GM23338 (cell line): Measurements from ENCODE around the gene SRPK2. TPM values are rescaled to one million over a fixed set of nuclear protein-coding genes. Genes with fewer than 3 reads are reported as not detected.

Experiments
- ATAC-seq: fragments of 200-7000 bp; cut with Tn5 transposase; 3 replicates; pipeline ENCODE4 v1.9.1; 2020
- DNase-seq: peaks from one replicate; pipeline ENCODE4 v3.0.0-alpha.2; 2015; ENCODE audit warnings: low spot score
- H2AFZ ChIP-seq: fragments of 200-600 bp; sonication (generic); 2 replicates; pipeline ENCODE4 v1.8.0; 2016; ENCODE audit warnings: antibody characterized with exemption, mild to moderate bottlenecking, moderate library complexity
- H3F3A ChIP-seq: fragments of 200-600 bp; sonication (generic); replicated peaks from 2 replicates; pipeline ENCODE4 v1.8.0; 2017; ENCODE audit warnings: antibody characterized with exemption, mixed run types, low read depth
- H3K27ac ChIP-seq: fragments of 200-600 bp; sonication (generic); 2 replicates; pipeline ENCODE4 v1.6.1; 2016; ENCODE audit warnings: low read depth
- H3K27me3 ChIP-seq: fragments of 200-600 bp; sonication (generic); 2 replicates; pipeline ENCODE4 v1.8.0; 2016; ENCODE audit warnings: mild to moderate bottlenecking, mixed run types, moderate library complexity; ENCODE audit not compliant: insufficient read depth
- H3K36me3 ChIP-seq: fragments of 200-600 bp; sonication (generic); 2 replicates; pipeline ENCODE4 v1.8.0; 2016; ENCODE audit warnings: mild to moderate bottlenecking; ENCODE audit not compliant: insufficient read depth
- H3K4me1 ChIP-seq: fragments of 200-600 bp; sonication (generic); 2 replicates; pipeline ENCODE4 v1.8.0; 2016; ENCODE audit warnings: mild to moderate bottlenecking, moderate library complexity; ENCODE audit not compliant: insufficient read depth
- H3K4me2 ChIP-seq: fragments of 200-600 bp; sonication (generic); 2 replicates; pipeline ENCODE4 v1.7.1; 2017; ENCODE audit warnings: mixed run types
- H3K4me3 ChIP-seq: fragments of 200-600 bp; sonication (generic); 2 replicates; pipeline ENCODE4 v1.6.1; 2016; ENCODE audit warnings: mixed run types
- H3K79me2 ChIP-seq: fragments of 200-600 bp; sonication (generic); replicated peaks from 2 replicates; pipeline ENCODE4 v1.8.0; 2017; ENCODE audit warnings: mild to moderate bottlenecking; ENCODE audit not compliant: insufficient read depth
- H3K9me2 ChIP-seq: fragments of 200-600 bp; sonication (generic); 2 replicates; pipeline ENCODE4 v1.8.0; 2017; ENCODE audit not compliant: insufficient read depth
- H4K20me1 ChIP-seq: fragments of 200-600 bp; sonication (generic); replicated peaks from 2 replicates; pipeline ENCODE4 v1.8.0; 2017; ENCODE audit warnings: mild to moderate bottlenecking; ENCODE audit not compliant: insufficient read depth
- H3K27ac Mint-ChIP-seq: 2 replicates; pipeline ENCODE4 v1.8.0; 2020; ENCODE audit warnings: inconsistent platforms, mild to moderate bottlenecking, moderate library complexity, mixed read lengths
- H3K27me3 Mint-ChIP-seq: 3 replicates; pipeline ENCODE4 v1.8.0; 2022; ENCODE audit warnings: low read depth, mild to moderate bottlenecking, moderate library complexity, mixed read lengths, inconsistent platforms; ENCODE audit not compliant: insufficient read depth, poor library complexity
- H3K36me3 Mint-ChIP-seq: 3 replicates; pipeline ENCODE4 v1.8.0; 2021; ENCODE audit warnings: low read depth, mild to moderate bottlenecking, inconsistent platforms, moderate library complexity, mixed read lengths
- H3K4me1 Mint-ChIP-seq: 3 replicates; pipeline ENCODE4 v1.8.0; 2020; ENCODE audit warnings: mild to moderate bottlenecking, inconsistent platforms, mixed read lengths
- H3K4me3 Mint-ChIP-seq: 3 replicates; pipeline ENCODE4 v1.8.0; 2021; ENCODE audit warnings: moderate library complexity, mild to moderate bottlenecking, inconsistent platforms, mixed read lengths
- H3K9me3 Mint-ChIP-seq: 3 replicates; pipeline ENCODE4 v1.8.0; 2020; ENCODE audit warnings: moderate library complexity, mild to moderate bottlenecking, inconsistent platforms, mixed read lengths
- CREB1 ChIP-seq: fragments of 250-450 bp; sonication (Bioruptor Pico); IDR thresholded peaks from 2 replicates; pipeline ENCODE4 v1.5.0; 2020; ENCODE audit warnings: low read depth, mild to moderate bottlenecking, moderate library complexity
- CTCF ChIP-seq, 2 experiments: fragments of 200-600 bp in 1 of 2; sonication (generic) in 1 of 2; conservative IDR thresholded peaks; 2 replicates each; pipeline versions ENCODE4 v1.5.1 to v1.6.1; 2016 to 2017; ENCODE audit warnings: antibody characterized with exemption in 2 of 2, low read depth in 2 of 2, mild to moderate bottlenecking in 2 of 2, moderate library complexity in 1 of 2
- ETS1 ChIP-seq: IDR thresholded peaks from 2 replicates; pipeline ENCODE4 v1.6.1; 2016; ENCODE audit warnings: antibody characterized with exemption
- EZH2 ChIP-seq: fragments of 200-600 bp; sonication (generic); IDR thresholded peaks from one replicate; pipeline ENCODE4 v1.8.0; 2017; ENCODE audit warnings: antibody characterized with exemption, mild to moderate bottlenecking, low read depth; ENCODE audit not compliant: unreplicated experiment
- EZH2phosphoT487 ChIP-seq: fragments of 200-600 bp; sonication (generic); IDR thresholded peaks from one replicate; pipeline ENCODE4 v1.8.1; 2018; ENCODE audit warnings: antibody characterized with exemption; ENCODE audit not compliant: unreplicated experiment
- JUNB ChIP-seq: IDR thresholded peaks from one replicate; pipeline ENCODE4 v1.6.1; 2016; ENCODE audit warnings: antibody characterized with exemption; ENCODE audit not compliant: unreplicated experiment
- NANOG ChIP-seq: IDR thresholded peaks from 2 replicates; pipeline ENCODE4 v1.6.1; 2016; ENCODE audit warnings: antibody characterized with exemption, borderline replicate concordance
- POLR2AphosphoS5 ChIP-seq: IDR thresholded peaks from 2 replicates; pipeline ENCODE4 v1.6.1; 2016; ENCODE audit warnings: antibody characterized with exemption, low read depth
- STAT1 ChIP-seq: IDR thresholded peaks from one replicate; pipeline ENCODE4 v1.6.1; 2016; ENCODE audit warnings: antibody characterized with exemption; ENCODE audit not compliant: unreplicated experiment
- ZNF114 ChIP-seq: fragments of 250-450 bp; sonication (Bioruptor Pico); IDR thresholded peaks from 2 replicates; pipeline ENCODE4 v1.5.0; 2020; ENCODE audit warnings: mild to moderate bottlenecking, moderate library complexity
- ZNF331 ChIP-seq: fragments of 250-450 bp; sonication (Bioruptor Pico); IDR thresholded peaks from 2 replicates; pipeline ENCODE4 v1.5.0; 2020; ENCODE audit warnings: low read depth, mild to moderate bottlenecking, moderate library complexity
- ZNF462 ChIP-seq: fragments of 250-450 bp; sonication (Bioruptor Pico); IDR thresholded peaks from 2 replicates; pipeline ENCODE4 v1.5.0; 2020; ENCODE audit warnings: mild to moderate bottlenecking, moderate library complexity
- polyA plus RNA-seq: library from polyadenylated mRNA; unstranded; fragments of >200 nt; fragmentation: Nextera tagmentation; extraction: Ambion mirVana; gene quantifications from 2 replicates; pipeline ENCODE4 v1.2.1, GENCODE V29; 2016
- total RNA-seq: library from RNA; depleted of rRNA; stranded (reverse); fragments of >200 nt; shearing (Covaris generic); gene quantifications from 2 replicates; pipeline ENCODE4 v1.2.3, GENCODE V29; 2014

Gene SRPK2
- total and polyA plus RNA-seq, 2 experiments from 2014 or later, result 66.3 to 91.5 TPM

GRCh38 chr7:105209433-105209832 is 179.3 kb downstream of the SRPK2 start:
- Histone ChIP-seq H3K4me1 (peaks cover 7% of the 10 kb centered on the region), H3K4me2 (no peak overlapping the region), H2AFZ (no peak overlapping the region), H3K79me2 (peaks cover 86% of the 10 kb centered on the region), H3K4me3 (no peak overlapping the region), H4K20me1 (peaks cover 9% of the 10 kb centered on the region; the same call in 1 of the 2 replicates), H3K27ac (no peak overlapping the region), H3F3A (no peaks in the 10 kb centered on the region), H3K9me2 (no peaks in the 10 kb centered on the region), H3K36me3 (no peaks in the 10 kb centered on the region), H3K27me3 (no peaks in the 10 kb centered on the region)
- Mint-ChIP-seq H3K4me1 (peaks cover 20% of the 10 kb centered on the region; the same call in 2 of the 3 replicates), H3K9me3 (no peaks in the 10 kb centered on the region), H3K36me3 (0 out of 3 replicates have a peak, but pooled peaks cover 4% of the 10 kb centered on the region), H3K4me3 (no peak overlapping the region), H3K27ac (no peak overlapping the region), H3K27me3 (peaks cover 6% of the 10 kb centered on the region)
- TF ChIP-seq STAT1 (no peak), POLR2AphosphoS5 (no peak), ZNF331 (CRISPR knock-in tag) (no peak), ZNF114 (no peak), NANOG (no peak)
- ATAC-seq, result no peak
- no peak for DNase-seq

- Histone ChIP-seq H3K79me2 (peaks cover 72% of the 10 kb centered on the region), H3K27ac (no peak overlapping the region), H2AFZ (no peak overlapping the region), H4K20me1 (peaks cover 10% of the 10 kb centered on the region; the same call in 1 of the 2 replicates), H3K4me3 (no peak overlapping the region), H3K4me2 (no peak overlapping the region), H3K36me3 (no peaks in the 10 kb centered on the region), H3F3A (no peaks in the 10 kb centered on the region), H3K27me3 (no peaks in the 10 kb centered on the region), H3K9me2 (no peaks in the 10 kb centered on the region), H3K4me1 (peaks cover 7% of the 10 kb centered on the region)
- no peak overlapping the region for H3K27ac Mint-ChIP-seq
- DNase-seq, result no peak
- no peak overlapping the region for H3K4me3 Mint-ChIP-seq
- H3K4me1 Mint-ChIP-seq, result peaks cover 26% of the 10 kb centered on the region
- H3K9me3 Mint-ChIP-seq, result no peaks in the 10 kb centered on the region
- H3K27me3 Mint-ChIP-seq, result peaks cover 8% of the 10 kb centered on the region
- H3K36me3 Mint-ChIP-seq, result 0 out of 3 replicates have a peak, but pooled peaks cover 4% of the 10 kb centered on the region
- no peak for ATAC-seq
- TF ChIP-seq EZH2phosphoT487, result no peak
- no peak for TF ChIP-seq ETS1
- no peak for TF ChIP-seq EZH2
- TF ChIP-seq ZNF114, result no peak
- no peak for TF ChIP-seq CTCF (conservative IDR thresholded peaks at IDR 0.05; ENCODE audit: low read depth in 2 of 2)
- no peak for TF ChIP-seq NANOG
- TF ChIP-seq ZNF331 (CRISPR knock-in tag), result no peak
- TF ChIP-seq CREB1 (CRISPR knock-in tag), result no peak
- no peak for TF ChIP-seq ZNF462
- TF ChIP-seq JUNB, result no peak
- TF ChIP-seq STAT1, result no peak
- no peak for TF ChIP-seq POLR2AphosphoS5
These were observed 181.7 kb downstream of the SRPK2 start for GRCh38 chr7:105206985-105207384.
